Activated CD4-positive, alpha-beta T cell treated with anti-CD3 and anti-CD28 coated beads for 36 hours (primary cell): ENCODE results near the gene SPAG7. TPM values are rescaled to one million over a fixed set of nuclear protein-coding genes. Genes with fewer than 3 reads are reported as not detected.

Experiments
- ATAC-seq: fragments of 200-7000 bp; cut with Tn5 transposase; one replicate; pipeline ENCODE4 v1.10.0; 2021; ENCODE audit warnings: mild to moderate bottlenecking, moderate library complexity
- CTCF ChIA-PET: fragments of 350-600 bp; sonication (Branson Sonifier 250); formaldehyde crosslinking; loops from one replicate; lab custom pipeline; 2021; ENCODE audit warnings: antibody characterized with exemption; lab: Charles Lee
- POLR2A ChIA-PET: fragments of 350-600 bp; sonication (Branson Sonifier 250); formaldehyde crosslinking; loops from one replicate; lab custom pipeline; 2021; ENCODE audit warnings: antibody characterized with exemption, inconsistent platforms; lab: Charles Lee
- DNase-seq: peaks from one replicate; pipeline ENCODE4 v3.0.0-alpha.2; 2020
- H3K27ac Mint-ChIP-seq: one replicate; pipeline ENCODE4 v1.8.0; 2021; ENCODE audit warnings: mixed read lengths
- H3K27me3 Mint-ChIP-seq: one replicate; pipeline ENCODE4 v1.8.0; 2021; ENCODE audit warnings: mixed read lengths
- H3K36me3 Mint-ChIP-seq: one replicate; pipeline ENCODE4 v1.8.0; 2021; ENCODE audit warnings: low read depth, mixed read lengths
- H3K4me1 Mint-ChIP-seq: one replicate; pipeline ENCODE4 v1.8.0; 2021; ENCODE audit warnings: mixed read lengths
- H3K4me3 Mint-ChIP-seq: one replicate; pipeline ENCODE4 v1.8.0; 2021; ENCODE audit warnings: mild to moderate bottlenecking, moderate library complexity, mixed read lengths
- H3K9me3 Mint-ChIP-seq: one replicate; pipeline ENCODE4 v1.8.0; 2021; ENCODE audit warnings: low read depth, mixed read lengths
- intact Hi-C, 2 experiments: fragments of 100-400 bp; cut with DNase I in 1 of 2; cut with micrococcal nuclease in 1 of 2; formaldehyde crosslinking; loops; one replicate each; pipeline versions ENCODE4 v1.14.2 to v1.15.1; 2022 to 2024; cut with DNase I, micrococcal nuclease
- total RNA-seq, 2 experiments: library from RNA; stranded (reverse); gene quantifications; one replicate each; pipeline ENCODE4 v1.2.3, GENCODE V29; 2021

Gene SPAG7
- 10 to 100 TPM; 61.4 to 69.4 TPM for total RNA-seq

- no peak within 1 kb of the TSS for H3K4me3 Mint-ChIP-seq
- peaks cover 4% of the 10 kb centered on the region for H3K9me3 Mint-ChIP-seq
- intact Hi-C loops = loop anchor here (1.0 to 5.0 kb wide), 17 partner anchors 13 to 825 kb away; partner anchors contain the start of genes CHRNE (in 2 of the 2), RNF167 (in 2 of the 2), SLC25A11 (in 2 of the 2) and ARRB2 (in 1 of the 2)
- no peak within 1 kb of the TSS for H3K27ac Mint-ChIP-seq
- ChIA-PET CTCF (interaction anchor here (0.6 to 1.6 kb wide), 17 partner anchors 12 to 303 kb away, joined by 3 to 13 read pairs (median 4); partner anchors contain the start of genes ENO3, GP1BA, INCA1 and KIF1C), POLR2A (interaction anchor here (0.5 to 6.0 kb wide), 8 partner anchors 8 to 316 kb away, joined by 3 to 80 read pairs (median 4); partner anchors contain the start of genes ENO3, INCA1, PFN1 and RNF167)
- ATAC-seq (peak; percentile 54), DNase-seq (peak; percentile 96)
- no peaks in the 10 kb centered on the region for H3K27me3 Mint-ChIP-seq
- peaks cover 42% of the 10 kb centered on the region for H3K36me3 Mint-ChIP-seq
- peaks cover 40% of the 10 kb centered on the region for H3K4me1 Mint-ChIP-seq
These were observed at the start of gene SPAG7 for GRCh38 chr17:4967539-4968485. SPAG7 (minus strand) TSS chr17:4967817; CDS start chr17:4967804, 13 bp downstream.

GRCh38 chr17:5014357-5014756 is 46.7 kb upstream of the SPAG7 start:
- no peaks in the 10 kb centered on the region for H3K27me3 Mint-ChIP-seq
- intact Hi-C loops = no loop called here
- CTCF ChIA-PET = interaction anchor here (0.6 to 1.0 kb wide), 2 partner anchors 25 to 299 kb away, joined by 4 read pairs; no protein-coding TSS in a partner anchor
- H3K4me3 Mint-ChIP-seq = no peak overlapping the region
- H3K9me3 Mint-ChIP-seq = no peaks in the 10 kb centered on the region
- H3K27ac Mint-ChIP-seq = no peak overlapping the region
- peaks cover 30% of the 10 kb centered on the region for H3K36me3 Mint-ChIP-seq
- POLR2A ChIA-PET = no interaction called here
- ATAC-seq = no peak
- no peak for DNase-seq
- H3K4me1 Mint-ChIP-seq = peaks cover 16% of the 10 kb centered on the region

GRCh38 chr17:5011928-5012327 is 44.3 kb upstream of the SPAG7 start:
- peak; percentile 70 for DNase-seq
- Mint-ChIP-seq H3K4me3 (no peak overlapping the region), H3K36me3 (peaks cover 46% of the 10 kb centered on the region), H3K27me3 (no peaks in the 10 kb centered on the region), H3K4me1 (peaks cover 9% of the 10 kb centered on the region), H3K27ac (peak overlapping the region; percentile 5), H3K9me3 (no peaks in the 10 kb centered on the region)
- ChIA-PET POLR2A (no interaction called here), CTCF (no interaction called here)
- peak; percentile 89 for ATAC-seq
- intact Hi-C loops = no loop called here

GRCh38 chr17:5003214-5003867 is 35.7 kb upstream of the SPAG7 start:
- ATAC-seq (no peak), DNase-seq (no peak)
- Mint-ChIP-seq H3K9me3 (no peaks in the 10 kb centered on the region), H3K4me3 (no peak overlapping the region), H3K36me3 (peaks cover 49% of the 10 kb centered on the region), H3K27me3 (no peaks in the 10 kb centered on the region), H3K27ac (no peak overlapping the region), H3K4me1 (peaks cover 13% of the 10 kb centered on the region)
- ChIA-PET CTCF (no interaction called here), POLR2A (no interaction called here)
- intact Hi-C loops = no loop called here

- Mint-ChIP-seq H3K27me3 (no peaks in the 10 kb centered on the region), H3K9me3 (no peaks in the 10 kb centered on the region), H3K27ac (no peak overlapping the region), H3K4me1 (peaks cover 13% of the 10 kb centered on the region), H3K36me3 (peaks cover 39% of the 10 kb centered on the region), H3K4me3 (no peak overlapping the region)
- intact Hi-C loops = no loop called here
- POLR2A ChIA-PET = interaction anchor here (0.6 kb wide), 1 partner anchor 859 kb away, joined by 3 read pairs; no protein-coding TSS in a partner anchor
- no peak for DNase-seq
- CTCF ChIA-PET = interaction anchor here (0.6 to 1.0 kb wide), 3 partner anchors 28 to 179 kb away, joined by 3 read pairs; no protein-coding TSS in a partner anchor
- ATAC-seq = no peak
These were observed 34.6 kb upstream of the SPAG7 start for GRCh38 chr17:5002121-5002788.

- peak overlapping the region; percentile 80 for H3K4me3 Mint-ChIP-seq
- no peak for ATAC-seq
- no peaks in the 10 kb centered on the region for H3K27me3 Mint-ChIP-seq
- peaks cover 18% of the 10 kb centered on the region for H3K4me1 Mint-ChIP-seq
- ChIA-PET POLR2A (no interaction called here), CTCF (interaction anchor here (0.9 to 1.4 kb wide), 3 partner anchors 12 to 20 kb away, joined by 3 to 6 read pairs (median 5); no protein-coding TSS in a partner anchor)
- H3K36me3 Mint-ChIP-seq = peaks cover 32% of the 10 kb centered on the region
- DNase-seq = no peak
- intact Hi-C loops = no loop called here
- H3K9me3 Mint-ChIP-seq = no peaks in the 10 kb centered on the region
- no peak overlapping the region for H3K27ac Mint-ChIP-seq
These were observed 32.6 kb upstream of the SPAG7 start for GRCh38 chr17:5000237-5000639.

GRCh38 chr17:4999430-5000093 is 31.9 kb upstream of the SPAG7 start:
- ChIA-PET POLR2A (no interaction called here), CTCF (interaction anchor here (0.9 to 1.4 kb wide), 3 partner anchors 11 to 19 kb away, joined by 3 to 6 read pairs (median 5); no protein-coding TSS in a partner anchor)
- H3K27me3 Mint-ChIP-seq = no peaks in the 10 kb centered on the region
- ATAC-seq = no peak
- no peak for DNase-seq
- peak overlapping the region; percentile 80 for H3K4me3 Mint-ChIP-seq
- H3K27ac Mint-ChIP-seq = peak overlapping the region; percentile 38
- H3K4me1 Mint-ChIP-seq = peaks cover 20% of the 10 kb centered on the region
- H3K9me3 Mint-ChIP-seq = no peaks in the 10 kb centered on the region
- intact Hi-C loops = loop anchor here (5.0 kb wide), 2 partner anchors 57 to 283 kb away; partner anchors contain the start of genes RABEP1 (in 1 of the 2), RNF167 (in 1 of the 2) and SLC25A11 (in 1 of the 2)
- H3K36me3 Mint-ChIP-seq = peaks cover 32% of the 10 kb centered on the region

GRCh38 chr17:4998732-4999429 is 31.3 kb upstream of the SPAG7 start:
- Mint-ChIP-seq H3K36me3 (peaks cover 27% of the 10 kb centered on the region), H3K27me3 (no peaks in the 10 kb centered on the region), H3K27ac (peak overlapping the region; percentile 38), H3K9me3 (no peaks in the 10 kb centered on the region), H3K4me3 (peak overlapping the region; percentile 80), H3K4me1 (peaks cover 20% of the 10 kb centered on the region)
- ChIA-PET POLR2A (interaction anchor here (1.0 to 1.5 kb wide), 2 partner anchors 51 to 75 kb away, joined by 3 read pairs; partner anchors contain the start of gene PFN1), CTCF (interaction anchor here (1.0 to 1.6 kb wide), 3 partner anchors 18 to 30 kb away, joined by 3 to 4 read pairs (median 3); no protein-coding TSS in a partner anchor)
- DNase-seq = peak; percentile 32
- ATAC-seq = no peak
- intact Hi-C loops = loop anchor here (5.0 kb wide), 2 partner anchors 57 to 283 kb away; partner anchors contain the start of genes RABEP1 (in 1 of the 2), RNF167 (in 1 of the 2) and SLC25A11 (in 1 of the 2)

GRCh38 chr17:4998027-4998731 is 30.6 kb upstream of the SPAG7 start:
- ATAC-seq (no peak), DNase-seq (peak; percentile 31)
- CTCF ChIA-PET = interaction anchor here (1.0 to 1.7 kb wide), 5 partner anchors 9 to 58 kb away, joined by 3 to 6 read pairs (median 3); partner anchors contain the start of genes RNF167, SLC25A11 and SPAG7

More at GRCh38 chr17:4998027-4998731, 30.6 kb upstream of the SPAG7 start:
- Mint-ChIP-seq H3K4me3 (peak overlapping the region; percentile 80), H3K36me3 (peaks cover 20% of the 10 kb centered on the region), H3K27ac (peak overlapping the region; percentile 55), H3K4me1 (peaks cover 20% of the 10 kb centered on the region), H3K27me3 (no peaks in the 10 kb centered on the region), H3K9me3 (no peaks in the 10 kb centered on the region)
- POLR2A ChIA-PET = interaction anchor here (1.0 to 1.7 kb wide), 3 partner anchors 50 to 76 kb away, joined by 3 to 9 read pairs (median 3); partner anchors contain the start of genes PFN1, RNF167 and SLC25A11
- intact Hi-C loops = loop anchor here (5.0 kb wide), 2 partner anchors 56 to 284 kb away; partner anchors contain the start of genes RABEP1 (in 1 of the 2), RNF167 (in 1 of the 2) and SLC25A11 (in 1 of the 2)
